Lower leg skin (tissue), 3 donors: Measurements from ENCODE around the gene DHX32.
"Not testable (repeated sequence)": the region's sequence is repeated elsewhere in the genome, so short reads cannot be mapped to it uniquely, and the experiment has no call there.

Source experiments
- POLR2A ChIP-seq, 2 donors: fragments of 450-650 bp; IDR thresholded peaks; one replicate each; pipeline ENCODE4 v1.6.1; 2016 to 2017; ENCODE audit warnings: antibody characterized with exemption in 2 of 2, mild to moderate bottlenecking in 1 of 2, moderate library complexity in 1 of 2
- TF ChIP-seq, protein P1 (sequence below), 3 donors: fragments of 450-650 bp; IDR thresholded peaks; one replicate each; pipeline ENCODE4 v1.5.1; 2016; ENCODE audit warnings: antibody characterized with exemption in 3 of 3, mild to moderate bottlenecking in 3 of 3, moderate library complexity in 2 of 3

DNA sequence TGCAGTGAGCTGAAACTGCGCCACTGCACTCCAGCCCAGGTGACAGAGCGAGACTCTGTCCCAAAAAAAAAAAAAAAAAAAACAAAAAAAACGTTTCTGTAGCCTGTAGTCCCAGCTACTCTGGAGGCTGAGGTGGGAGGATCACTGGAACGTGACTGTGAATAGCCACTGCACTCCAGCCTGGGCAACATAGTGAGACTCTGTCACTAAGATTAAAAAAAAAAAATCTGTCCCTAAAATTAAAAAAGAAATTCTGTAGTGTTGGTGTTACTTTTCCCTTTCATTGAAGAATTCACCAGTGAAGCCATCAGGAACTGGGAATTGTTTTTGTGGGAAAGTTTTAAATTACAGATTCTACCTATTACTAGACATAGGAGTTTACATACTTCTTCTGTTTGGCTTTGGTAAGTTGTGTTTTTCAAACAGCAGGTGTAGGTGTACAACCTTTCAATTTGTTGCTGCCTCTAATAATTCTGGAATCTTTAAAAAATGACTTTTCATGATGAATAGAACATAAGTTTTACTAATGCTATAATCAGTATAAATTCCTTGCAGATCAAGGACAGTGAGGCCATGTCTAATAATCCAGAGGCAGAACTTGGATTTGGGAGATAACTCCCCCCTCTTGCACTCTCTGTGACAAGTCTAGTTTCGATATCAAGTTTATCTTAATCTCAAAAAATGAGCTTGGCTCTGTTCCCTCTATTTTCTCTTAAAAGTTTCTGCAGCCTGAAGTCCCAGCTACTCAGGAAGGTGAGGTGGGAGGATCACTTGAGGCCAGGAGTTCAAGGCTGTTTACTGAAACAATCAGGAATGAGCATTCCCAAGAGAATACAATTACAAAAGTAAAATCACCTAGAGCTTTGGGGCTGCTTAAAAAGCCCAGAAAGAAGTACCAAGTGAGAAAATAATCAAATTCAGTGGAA, 24.2 kb upstream of the DHX32 start:
- TF ChIP-seq, protein P1, sequence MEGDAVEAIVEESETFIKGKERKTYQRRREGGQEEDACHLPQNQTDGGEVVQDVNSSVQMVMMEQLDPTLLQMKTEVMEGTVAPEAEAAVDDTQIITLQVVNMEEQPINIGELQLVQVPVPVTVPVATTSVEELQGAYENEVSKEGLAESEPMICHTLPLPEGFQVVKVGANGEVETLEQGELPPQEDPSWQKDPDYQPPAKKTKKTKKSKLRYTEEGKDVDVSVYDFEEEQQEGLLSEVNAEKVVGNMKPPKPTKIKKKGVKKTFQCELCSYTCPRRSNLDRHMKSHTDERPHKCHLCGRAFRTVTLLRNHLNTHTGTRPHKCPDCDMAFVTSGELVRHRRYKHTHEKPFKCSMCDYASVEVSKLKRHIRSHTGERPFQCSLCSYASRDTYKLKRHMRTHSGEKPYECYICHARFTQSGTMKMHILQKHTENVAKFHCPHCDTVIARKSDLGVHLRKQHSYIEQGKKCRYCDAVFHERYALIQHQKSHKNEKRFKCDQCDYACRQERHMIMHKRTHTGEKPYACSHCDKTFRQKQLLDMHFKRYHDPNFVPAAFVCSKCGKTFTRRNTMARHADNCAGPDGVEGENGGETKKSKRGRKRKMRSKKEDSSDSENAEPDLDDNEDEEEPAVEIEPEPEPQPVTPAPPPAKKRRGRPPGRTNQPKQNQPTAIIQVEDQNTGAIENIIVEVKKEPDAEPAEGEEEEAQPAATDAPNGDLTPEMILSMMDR (IDR thresholded peaks at IDR 0.05), result not testable (repeated sequence)
- not testable (repeated sequence) for TF ChIP-seq POLR2A (IDR thresholded peaks at IDR 0.05)
